Neuronal stem cell (in vitro differentiated cells): ENCODE data around the gene PCGF1.
A peak's percentile ranks its signal among the peaks of the same experiment; 100 is the strongest.

Experiments used
- DNase-seq: peaks from one replicate; pipeline ENCODE4 v3.0.0-alpha.2; 2013; ENCODE audit warnings: low spot score
- H2AFZ ChIP-seq: one replicate; pipeline ENCODE4 v1.6.1; 2013; ENCODE audit warnings: mild to moderate bottlenecking, low read length, inconsistent platforms
- H2AK5ac ChIP-seq: 2 replicates; pipeline ENCODE4 v1.6.1; 2013; ENCODE audit warnings: low read depth, mild to moderate bottlenecking, inconsistent platforms, low read length, moderate library complexity, mixed read lengths
- H2BK120ac ChIP-seq: 2 replicates; pipeline ENCODE4 v1.6.1; 2013; ENCODE audit warnings: low read depth, mild to moderate bottlenecking, inconsistent platforms, low read length, moderate library complexity, mixed read lengths
- H2BK12ac ChIP-seq: one replicate; pipeline ENCODE4 v1.6.1; 2013; ENCODE audit warnings: low read length, inconsistent platforms
- H2BK15ac ChIP-seq: 2 replicates; pipeline ENCODE4 v1.6.1; 2013; ENCODE audit warnings: mild to moderate bottlenecking, low read length, inconsistent platforms, mixed read lengths
- H2BK5ac ChIP-seq: one replicate; pipeline ENCODE4 v1.6.1; 2013; ENCODE audit warnings: inconsistent platforms, mild to moderate bottlenecking, low read length, moderate library complexity
- H3K14ac ChIP-seq: one replicate; pipeline ENCODE4 v1.6.1; 2013; ENCODE audit warnings: low read length, inconsistent platforms
- H3K18ac ChIP-seq: 2 replicates; pipeline ENCODE4 v1.6.1; 2013; ENCODE audit warnings: low read length, inconsistent platforms
- H3K23ac ChIP-seq: 2 replicates; pipeline ENCODE4 v1.6.1; 2013; ENCODE audit warnings: low read depth, mild to moderate bottlenecking, mixed read lengths, low read length, inconsistent platforms; ENCODE audit not compliant: poor library complexity
- H3K27ac ChIP-seq: replicated peaks from 3 replicates; pipeline ENCODE4 v1.5.1; 2013; ENCODE audit warnings: low read length, inconsistent platforms
- H3K27me3 ChIP-seq, 3 experiments: 2 replicates each; pipeline ENCODE4 v1.6.1; 2013; ENCODE audit warnings: low read length in 3 of 3, mild to moderate bottlenecking in 2 of 3, inconsistent platforms in 1 of 3, low read depth in 1 of 3, mixed read lengths in 1 of 3, moderate library complexity in 1 of 3; ENCODE audit not compliant: control insufficient read depth in 3 of 3, insufficient read depth in 3 of 3
- H3K36me3 ChIP-seq, 2 donors: replicated peaks in 1 of 2; 2 replicates each; pipeline ENCODE4 v1.6.1; 2013; ENCODE audit warnings: low read length in 2 of 2; ENCODE audit not compliant: control insufficient read depth in 2 of 2, insufficient read depth in 2 of 2
- H3K4ac ChIP-seq: 2 replicates; pipeline ENCODE4 v1.6.1; 2013; ENCODE audit warnings: inconsistent platforms, mild to moderate bottlenecking, low read length, moderate library complexity
- H3K4me1 ChIP-seq, 2 donors: 1 replicate in 1 of 2; 2 replicates in 1 of 2; pipeline ENCODE4 v1.6.1; 2013; ENCODE audit warnings: low read length in 2 of 2, low read depth in 1 of 2; ENCODE audit not compliant: control insufficient read depth in 2 of 2, insufficient read depth in 1 of 2
- H3K4me2 ChIP-seq: one replicate; pipeline ENCODE4 v1.6.1; 2013; ENCODE audit warnings: mild to moderate bottlenecking, low read length, inconsistent platforms; ENCODE audit not compliant: insufficient read depth, poor library complexity, severe bottlenecking
- H3K4me3 ChIP-seq, 2 donors: 2 replicates each; pipeline ENCODE4 v1.5.1; 2013; ENCODE audit warnings: low read length in 2 of 2, mild to moderate bottlenecking in 2 of 2, inconsistent platforms in 1 of 2, moderate library complexity in 1 of 2
- H3K79me1 ChIP-seq: one replicate; pipeline ENCODE4 v1.6.1; 2013; ENCODE audit warnings: low read depth, mild to moderate bottlenecking, inconsistent platforms, low read length, moderate library complexity
- H3K9ac ChIP-seq: one replicate; pipeline ENCODE4 v1.6.1; 2013; ENCODE audit warnings: mild to moderate bottlenecking, low read depth, low read length, inconsistent platforms; ENCODE audit not compliant: poor library complexity
- H3K9me3 ChIP-seq, 2 donors: replicated peaks in 1 of 2; 2 replicates each; pipeline versions ENCODE3 to v1.6.1; 2013; ENCODE audit warnings: low read length in 2 of 2, mild to moderate bottlenecking in 2 of 2, inconsistent platforms in 1 of 2, low read depth in 1 of 2, mixed read lengths in 1 of 2, moderate library complexity in 1 of 2; ENCODE audit not compliant: control insufficient read depth in 2 of 2, insufficient read depth in 1 of 2
- H4K8ac ChIP-seq: one replicate; pipeline ENCODE4 v1.6.1; 2013; ENCODE audit warnings: low read depth, mild to moderate bottlenecking, inconsistent platforms, low read length, moderate library complexity
- H4K91ac ChIP-seq: one replicate; pipeline ENCODE4 v1.6.1; 2013; ENCODE audit warnings: low read length, low read depth, mild to moderate bottlenecking, inconsistent platforms; ENCODE audit not compliant: poor library complexity
- WGBS, 2 donors: extraction: QIAGEN DNeasy Blood & Tissue Kit; methylation state at CpG; one replicate each; pipeline ENCODE4 v1.1.7; 2013; ENCODE audit warnings: missing lambda C conversion rate in 2 of 2, mixed read lengths in 1 of 2; ENCODE audit not compliant: insufficient read length in 2 of 2, insufficient replicate concordance in 1 of 2; ENCODE audit errors: extremely low coverage in 2 of 2; 5-methylcytosine and 5-hydroxymethylcytosine counted together

Gene PCGF1

DNA sequence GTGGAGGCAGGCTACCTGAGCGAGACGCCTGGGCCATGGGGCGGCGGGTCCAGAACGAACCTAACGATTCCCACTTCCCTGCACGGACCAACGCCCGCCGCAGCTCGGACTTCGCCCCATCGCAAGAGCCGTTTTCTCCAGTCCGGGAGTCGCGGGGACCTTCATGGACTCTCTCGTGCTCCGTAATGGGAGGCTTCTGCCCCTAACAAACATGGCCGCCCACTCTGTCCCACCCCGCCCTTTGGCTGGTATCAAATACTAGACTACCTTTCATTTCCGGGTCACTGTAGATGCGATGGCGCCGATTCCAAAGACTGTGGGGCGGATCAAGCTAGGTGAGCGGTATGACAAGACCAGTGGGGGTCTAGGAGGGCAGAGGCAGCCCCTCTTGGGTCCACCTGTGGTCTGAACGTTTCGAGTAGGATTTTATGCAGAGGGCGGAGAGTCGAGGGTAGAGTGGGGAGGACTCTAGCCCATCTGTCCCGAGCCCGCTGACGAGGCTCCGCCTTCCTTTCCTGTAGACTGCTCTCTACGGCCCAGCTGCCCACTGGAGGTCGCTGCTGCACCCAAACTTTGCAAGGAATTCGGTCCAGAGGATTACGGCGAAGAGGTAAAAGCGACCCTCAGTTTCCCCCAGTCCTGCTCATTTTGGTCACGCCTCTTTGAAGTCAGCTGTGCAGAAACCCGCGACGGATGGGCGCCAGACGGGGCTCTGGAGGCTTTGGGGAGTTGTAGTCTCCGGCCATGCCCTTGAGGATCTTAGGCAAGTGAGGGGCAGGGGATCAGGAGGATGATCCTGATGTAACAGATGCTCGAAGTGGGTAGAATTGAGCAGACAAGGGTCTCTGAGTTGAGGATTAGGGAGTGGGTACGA is 24.5 kb downstream of the PCGF1 start, which contains the start of the genes CCDC142 and TTC31:
CCDC142 (minus strand) TSS at position 198 of the 874 bp plus-strand sequence; CDS start at position 37, 161 bp downstream.
TTC31 (plus strand) TSS at position 281 of the 874 bp plus-strand sequence; CDS start at position 296, 15 bp downstream.
- Histone ChIP-seq H2AFZ (peak within 1 kb of the TSS; percentile 93), H3K9ac (peak within 1 kb of the TSS; percentile 99), H2BK5ac (peak within 1 kb of the TSS; percentile 88), H3K18ac (peak within 1 kb of the TSS; percentile 99), H2AK5ac (peak within 1 kb of the TSS; percentile 91), H3K36me3 (peaks cover 7 to 33% of the 10 kb centered on the region in 2 donors), H2BK120ac (peak within 1 kb of the TSS; percentile 67), H3K4me2 (peak within 1 kb of the TSS; percentile 98), H3K4ac (peak within 1 kb of the TSS; percentile 3), H4K91ac (no peak within 1 kb of the TSS), H3K23ac (peak within 1 kb of the TSS; percentile 98), H3K4me1 (peaks cover 9 to 14% of the 10 kb centered on the region in 2 donors), H3K79me1 (peaks cover 12% of the 10 kb centered on the region), H2BK12ac (no peak within 1 kb of the TSS), H3K27ac (peak within 1 kb of the TSS; percentile 75), H3K4me3 (peak within 1 kb of the TSS; percentile 81 to 85), H3K9me3 (no peaks in the 10 kb centered on the region), H2BK15ac (peak within 1 kb of the TSS; percentile 99), H3K14ac (peak within 1 kb of the TSS; percentile 100), H4K8ac (peak within 1 kb of the TSS; percentile 78), H3K27me3 (no peaks in the 10 kb centered on the region)
- no CpG with 5 or more reads among the region's 50 CpGs for WGBS, 2 donors
- DNase-seq: peak; percentile 94

- Histone ChIP-seq H3K36me3 (peaks cover 12 to 39% of the 10 kb centered on the region in 2 donors), H2BK5ac (peak overlapping the region; percentile 88), H3K18ac (peak overlapping the region; percentile 99), H3K79me1 (peaks cover 12% of the 10 kb centered on the region), H3K23ac (peak overlapping the region; percentile 98), H3K4me2 (peak overlapping the region; percentile 98), H2BK15ac (peak overlapping the region; percentile 99), H2BK120ac (peak overlapping the region; percentile 67), H2AFZ (peak overlapping the region; percentile 93), H3K9me3 (no peaks in the 10 kb centered on the region), H4K8ac (peak overlapping the region; percentile 78), H3K4ac (peak overlapping the region; percentile 3), H2AK5ac (peak overlapping the region; percentile 91), H2BK12ac (no peak overlapping the region), H3K9ac (peak overlapping the region; percentile 99), H4K91ac (no peak overlapping the region), H3K14ac (peak overlapping the region; percentile 100), H3K27me3 (no peaks in the 10 kb centered on the region), H3K27ac (peak overlapping the region; percentile 75), H3K4me1 (peaks cover 9 to 14% of the 10 kb centered on the region in 2 donors), H3K4me3 (peak overlapping the region; percentile 81 to 85)
- no peak for DNase-seq
- no CpG with 5 or more reads among the region's 80 CpGs for WGBS, 2 donors
These were observed 25.3 kb downstream of the PCGF1 start for GRCh38 chr2:74481961-74482800.

DNA sequence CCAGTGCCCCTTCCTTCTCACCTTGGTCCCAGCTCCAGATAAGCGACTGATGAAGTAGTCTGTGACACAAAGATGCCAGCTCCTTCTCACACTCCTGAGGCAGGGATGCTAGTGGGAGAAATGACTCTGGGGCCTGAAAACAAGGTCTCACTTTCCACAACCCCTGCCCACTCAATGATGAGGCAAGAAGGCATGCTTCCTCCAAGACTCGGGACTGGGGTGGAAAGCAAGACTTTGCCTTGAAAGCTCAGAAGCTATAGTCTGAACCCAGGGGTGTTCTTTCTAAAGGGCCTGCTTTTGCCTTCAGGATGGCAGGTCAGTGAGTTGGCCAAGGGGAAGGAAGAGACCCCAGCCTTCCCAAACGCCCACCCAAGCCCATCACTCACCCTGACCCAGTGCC is 26.1 kb downstream of the PCGF1 start:
- H3K79me1 ChIP-seq: peaks cover 12% of the 10 kb centered on the region
- no peak overlapping the region for H3K4ac ChIP-seq
- no peak for DNase-seq
- no peaks in the 10 kb centered on the region for H3K9me3 ChIP-seq
- peak overlapping the region; percentile 81 to 85 for H3K4me3 ChIP-seq
- peak overlapping the region; percentile 91 for H2AK5ac ChIP-seq
- H3K4me1 ChIP-seq: peaks cover 9 to 14% of the 10 kb centered on the region in 2 donors
- no peak overlapping the region for H2BK5ac ChIP-seq
- H4K8ac ChIP-seq: no peak overlapping the region
- H3K27me3 ChIP-seq: no peaks in the 10 kb centered on the region
- no peak overlapping the region for H2BK12ac ChIP-seq
- H2BK120ac ChIP-seq: no peak overlapping the region
- peak overlapping the region; percentile 98 for H3K23ac ChIP-seq
- peak overlapping the region; percentile 98 for H3K4me2 ChIP-seq
- no peak overlapping the region for H3K27ac ChIP-seq
- no peak overlapping the region for H4K91ac ChIP-seq
- peaks cover 14 to 42% of the 10 kb centered on the region in 2 donors for H3K36me3 ChIP-seq
- no peak overlapping the region for H2AFZ ChIP-seq
- WGBS, 2 donors: no CpG with 5 or more reads among the region's 3 CpGs
- peak overlapping the region; percentile 99 for H3K9ac ChIP-seq
- H3K14ac ChIP-seq: no peak overlapping the region
- no peak overlapping the region for H3K18ac ChIP-seq
- no peak overlapping the region for H2BK15ac ChIP-seq
